Stimulated activated CD4-positive, alpha-beta T cell treated with anti-CD3 and anti-CD28 coated beads, Interleukin-12 subunit alpha, Interleukin-12 subunit beta, amount 100 ng/mL, for 24 hours (primary cell): ENCODE results near the gene NFX1.
A peak's percentile ranks its signal among the peaks of the same experiment; 100 is the strongest.
"Not testable (repeated sequence)": the region's sequence is repeated elsewhere in the genome, so short reads cannot be mapped to it uniquely, and the experiment has no call there.

Experiments used
- DNase-seq, 2 experiments: peaks; one replicate each; pipeline ENCODE4 v3.0.0-alpha.2; 2020; ENCODE audit warnings: low read depth in 2 of 2

The NFX1 gene

GRCh38 chr9:33355933-33356332, 65.6 kb downstream of the NFX1 start:
- DNase-seq: no peak

- DNase-seq: not testable (repeated sequence)
Measured at GRCh38 chr9:33358641-33359040, 68.3 kb downstream of the NFX1 start.

- no peak for DNase-seq
Measured at GRCh38 chr9:33364127-33364526, 73.8 kb downstream of the NFX1 start.

GRCh38 chr9:33364814-33365213, 74.5 kb downstream of the NFX1 start:
- not testable (repeated sequence) for DNase-seq

GRCh38 chr9:33366979-33367480, 76.7 kb downstream of the NFX1 start:
- DNase-seq: no peak

- DNase-seq: no peak
Measured at GRCh38 chr9:33372900-33373299, 82.6 kb downstream of the NFX1 start.

- DNase-seq: no peak
Measured at GRCh38 chr9:33374190-33374589, 83.9 kb downstream of the NFX1 start.

GRCh38 chr9:33374634-33375237, 84.4 kb downstream of the NFX1 start:
- DNase-seq: peak; percentile 17 to 59

GRCh38 chr9:33375238-33375840, 85.0 kb downstream of the NFX1 start:
- DNase-seq: no peak

GRCh38 chr9:33375841-33376321, 85.6 kb downstream of the NFX1 start:
- no peak for DNase-seq

- no peak for DNase-seq
Measured at GRCh38 chr9:33377089-33377715, 86.9 kb downstream of the NFX1 start.

GRCh38 chr9:33378121-33378795, 87.9 kb downstream of the NFX1 start:
- no peak for DNase-seq

GRCh38 chr9:33379666-33380389, 89.5 kb downstream of the NFX1 start:
- no peak for DNase-seq

GRCh38 chr9:33380390-33381094, 90.2 kb downstream of the NFX1 start:
- DNase-seq: no peak

- no peak for DNase-seq
Measured at GRCh38 chr9:33381231-33381791, 91.0 kb downstream of the NFX1 start.

GRCh38 chr9:33382397-33382796, 92.1 kb downstream of the NFX1 start:
- DNase-seq: not testable (repeated sequence)

- DNase-seq: not testable (repeated sequence)
Measured at GRCh38 chr9:33383396-33383795, 93.1 kb downstream of the NFX1 start.

- not testable (repeated sequence) for DNase-seq
Measured at GRCh38 chr9:33385536-33385935, 95.2 kb downstream of the NFX1 start.

- DNase-seq: not testable (repeated sequence)
Measured at GRCh38 chr9:33385979-33386640, 95.8 kb downstream of the NFX1 start.

- not testable (repeated sequence) for DNase-seq
Measured at GRCh38 chr9:33386641-33386996, 96.3 kb downstream of the NFX1 start.
